GM21786 (cell line): ENCODE results near the gene ASCL2.
"Not testable (repeated sequence)": the region's sequence is repeated elsewhere in the genome, so short reads cannot be mapped to it uniquely, and the experiment has no call there.

Experiments used
- ATAC-seq: cut with Tn5 transposase; IDR thresholded peaks from one replicate; pipeline ENCODE4 v1.9.1; 2021; ENCODE audit not compliant: unreplicated experiment

ASCL2 gene

DNA sequence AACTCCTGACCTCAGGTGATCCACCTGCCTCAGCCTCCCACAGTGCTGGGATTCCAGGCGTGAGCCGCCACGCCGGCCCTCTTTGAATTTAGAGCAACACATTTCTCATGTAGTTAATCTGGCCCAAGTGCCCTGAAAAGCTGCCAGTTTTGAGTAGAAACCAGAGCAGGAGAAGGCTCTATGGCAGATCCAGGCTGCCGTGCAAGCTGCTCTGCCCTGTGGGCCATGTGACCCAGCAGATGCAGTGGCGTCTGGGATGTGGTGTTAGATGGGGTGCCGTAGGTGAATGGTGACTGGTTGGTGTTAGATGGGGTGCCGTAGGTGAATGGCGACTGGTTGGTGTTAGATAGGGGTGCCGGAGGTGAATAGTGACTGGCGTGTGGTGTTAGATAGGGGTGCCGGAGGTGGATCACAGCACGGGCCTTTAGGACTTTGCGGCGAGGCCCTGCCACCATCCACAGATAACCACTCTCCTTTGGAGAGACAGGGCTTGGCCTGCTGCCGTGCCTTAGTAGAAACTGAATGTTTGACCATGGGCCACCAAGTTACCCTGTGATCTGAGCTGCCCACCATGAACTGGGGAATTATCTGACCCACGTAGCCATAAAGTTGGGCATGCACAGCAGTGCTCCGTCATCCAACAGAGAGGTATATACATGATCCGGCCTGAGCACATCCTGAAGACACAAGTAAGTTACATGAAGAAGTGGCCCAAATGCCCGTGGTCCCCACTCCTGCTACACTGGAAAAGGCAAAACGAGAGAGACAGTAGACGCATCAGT lies 32.7 kb downstream of the ASCL2 start:
- no peak for ATAC-seq

DNA sequence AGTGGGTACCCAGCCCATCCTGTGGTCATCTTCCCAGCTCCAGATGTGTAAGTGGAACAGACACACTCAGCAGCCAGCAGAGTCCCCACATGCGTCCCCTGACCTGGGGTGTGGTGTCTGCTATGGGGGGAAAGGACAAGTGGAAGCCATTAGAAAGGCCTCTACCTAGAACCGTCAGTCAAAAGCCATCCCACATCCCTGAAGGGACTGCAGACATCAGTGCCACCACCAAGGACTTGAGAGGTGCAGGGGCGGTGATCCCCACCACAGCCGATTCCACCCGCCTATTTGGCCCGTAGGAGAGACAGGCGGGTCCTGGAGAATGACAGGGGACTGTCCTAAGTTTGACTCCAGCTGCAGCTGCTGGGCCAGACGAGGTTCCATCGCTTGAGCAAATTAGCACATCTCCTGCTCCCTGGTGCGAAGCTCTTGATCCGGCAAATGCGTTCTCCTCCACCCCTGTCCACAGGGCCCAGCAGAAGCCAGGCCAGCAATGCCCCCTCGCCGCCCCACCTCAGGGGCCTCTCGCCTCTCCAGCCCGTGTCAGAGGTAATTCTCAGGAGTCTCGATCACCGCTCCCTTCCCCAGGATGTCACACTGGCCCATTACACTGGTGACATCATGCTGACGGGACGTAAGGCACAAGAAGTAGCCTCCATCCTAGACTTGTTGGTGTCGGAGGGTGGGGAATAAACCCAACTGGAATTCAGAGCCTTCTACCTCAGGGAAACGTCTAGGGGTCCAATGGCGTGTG lies 33.8 kb downstream of the ASCL2 start:
- ATAC-seq, result not testable (repeated sequence)

DNA sequence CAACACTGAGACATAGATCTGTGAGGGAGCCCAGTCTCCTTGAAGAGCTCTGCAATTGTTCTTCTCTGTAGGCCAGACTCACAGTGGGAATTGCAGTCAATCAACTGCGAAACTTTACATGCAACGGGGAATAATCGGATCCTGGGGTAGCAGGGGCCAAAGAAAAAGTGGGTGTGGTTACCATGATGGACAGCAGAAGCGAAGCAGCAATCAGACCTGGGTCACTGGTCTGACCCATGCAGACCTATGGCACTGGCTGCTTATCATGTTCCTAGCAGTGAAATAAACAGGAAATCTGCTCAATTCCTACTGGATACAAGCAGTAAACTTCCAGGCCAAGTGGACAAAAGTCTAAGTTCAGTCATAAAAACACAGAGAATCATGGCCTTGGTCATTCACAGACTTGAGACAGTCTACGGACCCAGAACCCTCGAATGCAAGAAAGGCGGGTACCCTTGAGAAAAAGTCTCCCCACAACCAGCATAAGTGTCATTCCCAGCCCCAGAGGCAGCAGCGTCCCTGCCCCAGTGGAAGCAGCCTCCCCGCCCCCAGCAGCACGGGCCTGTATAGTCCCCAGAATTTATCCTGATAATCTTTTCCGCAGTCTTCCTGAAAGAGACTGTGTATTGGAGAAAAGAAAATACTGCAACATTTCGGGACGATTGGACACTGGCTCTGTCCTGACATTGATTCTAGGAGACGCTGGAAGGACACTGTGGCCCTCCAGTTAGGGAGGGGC lies 34.6 kb downstream of the ASCL2 start:
- no peak for ATAC-seq

DNA sequence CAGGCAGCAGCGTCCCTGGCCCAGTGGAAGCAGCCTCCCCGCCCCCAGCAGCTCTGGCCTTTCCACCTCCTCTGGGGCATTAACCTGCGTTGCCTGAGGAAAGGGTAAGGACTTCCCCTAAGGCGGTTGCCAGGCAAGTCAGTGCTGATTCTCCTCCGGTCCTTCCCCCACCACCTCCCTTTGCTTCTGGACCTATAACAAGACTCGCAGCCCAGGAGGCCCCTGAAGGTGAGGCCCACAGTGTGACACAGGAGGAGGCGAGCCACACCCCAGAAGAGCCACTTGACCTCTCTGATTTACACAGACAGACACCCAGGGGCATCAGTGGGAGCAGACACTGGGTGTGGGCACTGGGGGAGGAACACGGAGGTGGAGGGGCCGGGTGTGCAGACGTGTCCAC lies 35.4 kb downstream of the ASCL2 start:
- ATAC-seq, result no peak

DNA sequence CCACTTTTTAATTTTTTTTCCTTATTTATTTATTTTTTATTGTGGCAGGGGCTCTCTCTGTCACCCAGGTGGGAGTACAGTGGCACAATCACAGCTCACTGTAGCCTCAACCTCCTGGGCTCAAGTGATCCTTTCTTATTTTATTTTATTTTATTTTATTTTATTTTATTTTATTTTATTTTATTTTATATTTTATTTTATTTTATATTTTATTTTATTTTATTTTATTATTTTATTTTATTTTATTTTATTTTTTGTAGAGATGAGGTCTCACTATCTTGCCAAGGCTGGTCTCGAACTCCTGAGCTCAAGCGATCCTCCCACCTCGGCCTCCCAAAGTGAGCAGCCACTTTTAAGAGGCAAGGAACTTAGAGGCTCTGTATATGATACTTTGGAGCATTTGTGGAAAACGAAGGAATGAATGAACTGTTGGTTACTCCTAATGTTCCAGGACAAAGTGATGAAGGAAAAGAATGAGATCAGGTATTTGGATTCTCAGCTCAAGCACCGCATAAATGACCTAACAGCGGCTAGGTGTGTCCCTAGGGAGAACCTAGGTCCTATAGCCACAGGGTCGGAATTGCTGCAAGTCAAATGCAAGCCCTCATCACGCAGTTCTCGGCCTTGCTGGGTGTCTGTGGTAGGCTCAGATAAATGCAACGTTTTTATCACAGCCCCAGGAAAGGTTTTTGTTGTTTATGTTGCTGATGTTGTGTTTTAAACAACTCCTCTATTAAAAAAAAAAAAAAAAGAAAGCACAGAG lies 36.5 kb downstream of the ASCL2 start:
- ATAC-seq, result no peak

DNA sequence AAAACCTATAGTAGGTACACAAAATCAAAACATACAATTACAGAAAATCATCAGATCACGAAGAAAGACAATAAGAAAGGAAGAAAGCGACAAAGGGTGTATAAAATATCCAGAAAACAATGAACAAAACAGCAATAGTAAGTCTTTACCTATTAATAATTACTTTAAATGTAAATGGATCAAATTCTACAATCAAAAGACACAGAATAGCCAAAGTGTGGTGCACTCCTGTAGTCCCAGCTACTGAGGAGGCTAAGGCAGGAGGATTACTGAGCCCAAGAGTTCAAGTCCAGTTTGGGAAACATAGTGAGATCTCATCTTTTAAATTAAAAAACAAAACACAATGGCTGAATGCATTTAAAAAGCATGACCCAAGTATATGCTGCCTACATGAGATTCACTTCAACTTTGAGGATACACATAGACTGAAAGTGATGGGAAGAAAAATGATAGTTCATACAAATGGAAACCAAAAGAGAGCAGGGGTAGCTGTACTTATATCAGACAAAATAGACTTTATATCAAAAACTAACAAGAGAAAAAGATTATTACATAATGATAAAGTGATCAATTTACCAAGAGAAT lies 40.6 kb downstream of the ASCL2 start:
- no peak for ATAC-seq

DNA sequence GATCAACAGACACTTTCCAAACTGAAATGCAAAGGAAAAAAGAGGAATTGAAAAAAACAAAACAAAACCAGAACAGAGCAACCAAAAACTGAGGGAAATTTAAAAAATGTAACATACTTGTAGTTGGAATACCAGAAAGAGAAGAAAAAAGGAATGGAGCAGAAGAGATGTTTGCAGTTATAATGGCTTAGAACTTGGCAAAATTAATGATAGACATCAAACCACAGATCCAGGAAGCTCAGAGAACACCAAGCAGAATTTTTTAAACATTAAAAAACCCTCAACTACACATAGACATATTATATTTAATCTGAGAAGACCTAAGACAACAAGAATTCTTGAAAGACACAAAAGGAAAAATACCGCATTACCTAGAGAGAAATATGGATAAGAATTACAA lies 46.1 kb downstream of the ASCL2 start:
- ATAC-seq, result no peak

DNA sequence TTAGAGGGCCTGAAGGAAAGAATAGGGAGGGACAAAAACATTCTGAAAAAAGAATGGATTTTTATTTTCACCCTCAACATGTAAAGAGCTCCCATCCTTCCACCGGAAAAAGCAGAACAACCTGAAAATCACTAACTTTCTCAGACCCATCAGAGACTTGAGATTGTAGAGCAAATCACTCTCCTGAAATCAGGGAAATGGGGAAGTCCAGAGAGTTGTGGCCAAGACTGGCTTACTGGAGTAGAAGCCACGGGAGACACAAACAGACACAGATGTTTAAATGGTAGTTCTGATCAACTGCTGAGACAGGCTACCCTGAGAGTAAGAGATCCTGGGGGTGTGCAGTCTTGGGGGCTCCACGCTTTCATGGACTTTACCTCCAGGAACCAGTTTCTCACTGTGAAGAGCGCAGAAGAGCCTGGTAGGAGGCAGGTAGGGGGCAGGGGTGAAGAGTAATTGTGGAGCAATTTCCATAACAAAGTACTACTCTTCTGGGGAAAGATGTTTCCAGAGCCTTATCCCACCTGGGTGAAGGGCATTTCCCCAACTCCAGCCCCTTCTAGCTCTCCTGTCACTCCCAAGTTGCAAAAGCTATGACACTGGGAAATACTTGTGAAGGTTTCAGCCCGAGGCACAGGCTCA lies 47.1 kb downstream of the ASCL2 start:
- ATAC-seq, result no peak

DNA sequence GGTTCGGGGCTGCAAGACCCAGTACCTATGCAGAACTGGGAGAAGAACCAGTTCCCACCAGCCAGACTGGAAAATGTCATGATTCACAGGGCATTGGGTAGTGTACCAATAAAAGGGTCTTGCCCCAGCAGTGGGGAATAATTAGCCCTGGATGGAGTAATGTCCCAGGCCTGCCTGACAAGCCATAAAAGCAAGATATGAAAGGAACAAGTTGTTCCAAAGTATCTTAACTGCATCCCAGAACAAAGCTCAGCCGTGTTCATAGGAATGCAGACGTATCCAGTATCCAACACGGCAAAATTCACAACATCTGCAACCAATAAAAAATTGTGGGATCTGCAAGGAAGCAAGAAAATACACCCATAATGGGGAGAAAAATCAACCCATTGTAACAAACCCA lies 47.9 kb downstream of the ASCL2 start:
- ATAC-seq, result no peak

DNA sequence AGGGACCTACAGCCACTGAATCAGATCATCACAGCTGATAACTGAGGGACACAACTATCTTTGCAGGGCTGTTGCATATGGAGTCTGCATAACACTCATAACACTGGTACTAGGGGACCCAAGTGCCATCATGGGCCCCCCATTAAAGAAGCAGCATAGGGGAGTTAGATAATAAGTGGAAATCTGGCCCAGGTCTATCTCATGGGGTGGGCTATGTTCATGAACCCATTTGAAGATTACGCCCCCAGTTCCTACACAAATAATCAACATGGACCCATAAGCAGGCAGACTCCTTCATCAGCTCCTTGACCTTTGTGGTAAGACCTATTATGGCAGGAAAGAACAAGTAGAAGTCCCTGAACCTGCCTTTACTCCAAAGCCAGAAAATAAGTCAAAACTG lies 48.8 kb downstream of the ASCL2 start:
- no peak for ATAC-seq

DNA sequence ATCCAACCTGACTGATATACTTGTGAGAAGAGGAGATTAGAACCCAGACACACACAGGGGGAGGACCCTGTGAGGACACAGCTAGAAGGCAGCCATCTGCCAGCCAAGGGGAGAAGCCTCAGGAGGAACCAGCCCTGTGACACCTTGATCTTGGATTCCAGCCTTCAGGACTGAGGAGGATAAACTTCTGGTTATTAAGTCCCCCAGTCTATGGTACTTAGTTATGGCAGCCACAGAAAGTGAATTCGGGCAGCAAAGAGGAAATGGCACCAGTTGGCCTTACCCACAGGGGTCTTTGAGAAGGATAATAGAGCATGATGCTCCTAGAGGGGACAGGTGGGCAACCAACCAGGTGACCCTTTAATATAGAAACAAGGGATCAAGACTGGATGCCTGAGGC lies 49.4 kb downstream of the ASCL2 start:
- ATAC-seq, result no peak

DNA sequence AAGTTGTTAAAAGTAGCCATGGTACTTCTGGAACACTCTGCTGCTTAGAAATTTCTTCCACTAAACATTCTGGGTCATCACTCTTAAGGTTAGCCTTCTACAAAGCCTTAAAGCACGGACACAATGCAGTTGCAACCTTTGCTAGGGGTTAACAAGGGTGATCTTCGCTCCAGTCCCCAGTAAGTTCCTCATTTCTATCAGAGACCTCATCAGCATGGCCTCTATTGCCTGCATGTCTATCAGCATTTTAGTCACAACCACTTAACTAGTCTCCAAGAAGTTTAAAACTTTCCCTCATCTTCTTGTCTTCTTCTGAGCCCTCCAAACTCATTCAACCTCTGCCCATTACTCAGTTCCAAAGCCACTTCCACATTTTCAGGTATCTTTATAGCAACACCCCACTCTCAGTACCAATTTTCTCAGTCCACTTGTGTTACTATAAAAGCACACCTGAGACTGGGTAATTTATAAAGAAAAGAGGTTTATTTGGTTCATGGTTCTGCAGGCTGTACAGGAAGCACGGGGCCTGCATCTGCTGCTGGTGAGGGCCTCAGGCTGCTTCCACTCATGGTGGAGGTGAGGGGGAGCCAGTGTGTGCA lies 50.1 kb downstream of the ASCL2 start:
- ATAC-seq, result no peak

DNA sequence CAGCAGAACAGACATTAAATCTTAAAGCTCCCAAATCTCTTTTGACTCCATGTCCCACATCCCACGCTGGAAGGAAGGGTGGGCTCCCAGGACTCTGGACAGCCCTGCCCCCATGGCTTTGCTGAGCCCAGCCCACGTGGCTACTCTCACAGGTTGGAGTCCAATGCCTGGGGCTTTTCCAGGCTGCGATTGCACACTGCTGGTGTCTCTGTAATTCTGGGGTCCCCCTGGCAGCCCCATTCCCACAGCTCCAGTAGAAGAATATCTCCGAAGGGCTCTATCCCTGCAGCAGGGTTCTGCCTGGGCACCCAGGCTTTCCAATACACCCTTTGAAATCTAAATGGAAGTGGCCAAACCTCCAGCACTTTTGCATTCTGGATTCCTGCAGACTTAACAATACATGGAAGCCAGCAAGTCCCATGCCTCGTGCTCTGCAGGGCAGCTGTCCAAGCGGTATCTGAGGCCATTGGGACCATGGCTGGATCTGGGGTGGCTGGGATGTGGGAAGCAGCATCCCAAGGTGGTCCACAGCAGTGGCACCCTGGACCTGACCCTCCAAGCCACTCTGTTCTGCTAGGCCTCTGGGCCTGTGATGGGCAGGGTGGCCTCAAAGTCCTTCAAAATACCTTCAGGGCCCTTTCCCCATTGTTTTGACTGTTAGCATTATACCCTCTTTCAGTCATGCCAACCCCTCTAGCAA lies 50.9 kb downstream of the ASCL2 start:
- ATAC-seq, result no peak
